HCT116 (cell line): ENCODE data around the gene ATP8B4. TPM values are rescaled to one million over a fixed set of nuclear protein-coding genes. Genes with fewer than 3 reads are reported as not detected.

Source experiments
- ATAC-seq: fragments of 200-7000 bp; cut with Tn5 transposase; 2 replicates; pipeline ENCODE4 v1.9.1; 2020; ENCODE audit warnings: mild to moderate bottlenecking, moderate library complexity
- BruUV-seq: library from RNA; stranded (reverse); fragments of 400-500 nt; replicated peaks from 2 replicates; lab custom pipeline; 2021; lab: Mats Ljungman, UMichigan
- CTCF ChIA-PET: fragments of 300-600 bp; sonication (Branson Sonifier 250); formaldehyde crosslinking; loops from one replicate; lab custom pipeline; 2021; ENCODE audit warnings: antibody characterized with exemption; lab: Charles Lee
- POLR2A ChIA-PET: fragments of 300-600, 350-600 bp; sonication (Branson Sonifier 250); formaldehyde crosslinking; loops from one replicate; lab custom pipeline; 2021; ENCODE audit warnings: antibody characterized with exemption; lab: Charles Lee
- RAD21 ChIA-PET, 2 experiments: fragments of 300-600 bp; sonication (Branson Sonifier 250); formaldehyde crosslinking; loops; one replicate each; lab custom pipeline; 2023; ENCODE audit warnings: low total read pairs in 2 of 2; ENCODE audit not compliant: uncharacterized antibody in 2 of 2, unreplicated experiment in 2 of 2, low non-redundant PET in 1 of 2; lab: Charles Lee
- DNase-seq: peaks from one replicate; pipeline ENCODE4 v3.0.0-alpha.2; 2010; ENCODE audit warnings: low read depth, low spot score
- H2AFZ ChIP-seq: fragments of 200-600 bp; shearing (Covaris generic), sonication (generic); 2 replicates; pipeline ENCODE4 v1.6.1; 2017; ENCODE audit warnings: low read depth, mixed run types, mixed read lengths, antibody characterized with exemption, low read length; ENCODE audit not compliant: poor library complexity, severe bottlenecking
- H3K27ac ChIP-seq: 2 replicates; pipeline ENCODE4 v1.5.1; 2012; ENCODE audit warnings: low read depth, low read length
- H3K27me3 ChIP-seq: fragments of 200-600 bp; sonication (generic); 2 replicates; pipeline ENCODE4 v1.6.1; 2016; ENCODE audit warnings: mixed run types, low read length, mixed read lengths; ENCODE audit not compliant: insufficient read depth
- H3K36me3 ChIP-seq, 2 experiments: fragments of 200-500 bp in 1 of 2; fragments of 200-600 bp in 1 of 2; sonication (Bioruptor generic) in 1 of 2; sonication (generic) in 1 of 2; 2 replicates each; pipeline versions ENCODE4 v1.5.1 to v1.6.1; 2014 to 2016; ENCODE audit warnings: low read length in 2 of 2, inconsistent platforms in 1 of 2, mixed read lengths in 1 of 2, mixed run types in 1 of 2; ENCODE audit not compliant: insufficient read depth in 2 of 2, control insufficient read depth in 1 of 2
- H3K4me1 ChIP-seq, 2 experiments: fragments of 200-600 bp in 1 of 2; sonication (generic) in 1 of 2; 2 replicates each; pipeline versions ENCODE4 v1.5.1 to v1.6.1; 2012 to 2017; ENCODE audit warnings: low read length in 2 of 2, inconsistent platforms in 1 of 2, mild to moderate bottlenecking in 1 of 2, mixed read lengths in 1 of 2, mixed run types in 1 of 2, moderate library complexity in 1 of 2; ENCODE audit not compliant: insufficient read depth in 2 of 2, control insufficient read depth in 1 of 2
- H3K4me2 ChIP-seq: fragments of 200-600 bp; sonication (generic); 2 replicates; pipeline ENCODE4 v1.6.1; 2017; ENCODE audit warnings: mixed run types, low read length, mixed read lengths
- H3K4me3 ChIP-seq, 2 experiments: fragments of 200-600 bp in 1 of 2; sonication (generic) in 1 of 2; replicated peaks in 1 of 2; 2 replicates each; pipeline ENCODE4 v1.5.1; 2011 to 2016; ENCODE audit warnings: low read length in 2 of 2, control low read depth in 1 of 2, low read depth in 1 of 2, mild to moderate bottlenecking in 1 of 2, mixed read lengths in 1 of 2, mixed run types in 1 of 2
- H3K79me2 ChIP-seq: fragments of 200-600 bp; sonication (generic); 2 replicates; pipeline ENCODE4 v1.6.1; 2017; ENCODE audit warnings: mild to moderate bottlenecking, mixed run types, low read length, moderate library complexity, mixed read lengths; ENCODE audit not compliant: insufficient read depth
- H3K9ac ChIP-seq: fragments of 200-600 bp; sonication (generic); 2 replicates; pipeline ENCODE4 v1.6.1; 2016; ENCODE audit warnings: low read length, mixed read lengths
- H3K9me2 ChIP-seq: fragments of 200-600 bp; sonication (generic), shearing (Covaris generic); 2 replicates; pipeline ENCODE4 v1.6.1; 2017; ENCODE audit warnings: mixed run types, mild to moderate bottlenecking, moderate library complexity; ENCODE audit not compliant: insufficient read depth
- H3K9me3 ChIP-seq, 2 experiments: fragments of 200-500 bp in 1 of 2; fragments of 200-600 bp in 1 of 2; sonication (Bioruptor generic) in 1 of 2; sonication (generic) in 1 of 2; 2 replicates each; pipeline ENCODE4 v1.6.1; 2014 to 2017; ENCODE audit warnings: low read length in 2 of 2, mixed read lengths in 2 of 2, inconsistent platforms in 1 of 2, low read depth in 1 of 2, mild to moderate bottlenecking in 1 of 2, mixed run types in 1 of 2, moderate library complexity in 1 of 2; ENCODE audit not compliant: control insufficient read depth in 1 of 2, insufficient read depth in 1 of 2
- H4K20me1 ChIP-seq: fragments of 200-600 bp; sonication (generic), shearing (Covaris generic); 2 replicates; pipeline ENCODE4 v1.6.1; 2017; ENCODE audit warnings: mixed run types, mild to moderate bottlenecking, moderate library complexity; ENCODE audit not compliant: insufficient read depth
- MAX ChIP-seq: IDR thresholded peaks from 2 replicates; pipeline ENCODE4 v1.6.1; 2012
- POLR2A ChIP-seq: IDR thresholded peaks from 2 replicates; pipeline ENCODE4 v1.7.0; 2011; ENCODE audit warnings: borderline replicate concordance; ENCODE audit not compliant: insufficient read depth, insufficient read length; ENCODE audit errors: extremely low read depth
- POLR2AphosphoS5 ChIP-seq: IDR thresholded peaks from 2 replicates; pipeline ENCODE4 v1.6.1; 2011; ENCODE audit warnings: mild to moderate bottlenecking, low read depth, low read length, moderate library complexity
- REST ChIP-seq: IDR thresholded peaks from 2 replicates; pipeline ENCODE4 v1.6.1; 2012; ENCODE audit warnings: low read depth
- SP1 ChIP-seq: IDR thresholded peaks from 2 replicates; pipeline ENCODE4 v1.6.1; 2012; ENCODE audit warnings: low read depth
- TCF7L2 ChIP-seq: IDR thresholded peaks from 2 replicates; pipeline ENCODE4 v1.7.0; 2011; ENCODE audit warnings: borderline replicate concordance, inconsistent platforms; ENCODE audit not compliant: insufficient read depth, insufficient read length; ENCODE audit errors: extremely low read depth
- YY1 ChIP-seq: IDR thresholded peaks from 2 replicates; pipeline ENCODE4 v1.6.1; 2011; ENCODE audit warnings: low read length, low read depth, moderate library complexity, mild to moderate bottlenecking; ENCODE audit not compliant: insufficient replicate concordance; ENCODE audit errors: extremely low read depth
- ZNF274 ChIP-seq: fragments of 200-500 bp; sonication (Bioruptor generic); IDR thresholded peaks from 2 replicates; pipeline ENCODE4 v1.6.1; 2014; ENCODE audit warnings: mild to moderate bottlenecking, low read depth, low read length, inconsistent platforms
- intact Hi-C: fragments of 100-400 bp; cut with micrococcal nuclease; formaldehyde crosslinking; loops from 2 replicates; pipeline ENCODE4 v1.10.0; 2022
- total RNA-seq: library from RNA; stranded (reverse); gene quantifications from one replicate; pipeline ENCODE4 v1.2.1, GENCODE V29; 2021; ENCODE audit not compliant: unreplicated experiment

Gene ATP8B4
- total RNA-seq, 1 experiment from 2014 or later = 0.25 TPM

GRCh38 chr15:49844390-49844789 lies 274.6 kb downstream of the ATP8B4 start:
- RAD21 ChIA-PET = no interaction called here

More at GRCh38 chr15:49844390-49844789, 274.6 kb downstream of the ATP8B4 start:
- H4K20me1 ChIP-seq = no peaks in the 10 kb centered on the region
- ATAC-seq (no peak), DNase-seq (no peak)
- no peak overlapping the region for H2AFZ ChIP-seq
- H3K4me1 ChIP-seq = no peaks in the 10 kb centered on the region
- no peaks in the 10 kb centered on the region for H3K27me3 ChIP-seq
- POLR2A ChIA-PET = no interaction called here
- TF ChIP-seq POLR2AphosphoS5 (no peak), POLR2A (no peak), SP1 (no peak), TCF7L2 (no peak), ZNF274 (no peak), MAX (no peak), YY1 (no peak), REST (no peak)
- CTCF ChIA-PET = no interaction called here
- no peaks in the 10 kb centered on the region for H3K36me3 ChIP-seq
- H3K9me3 ChIP-seq = no peaks in the 10 kb centered on the region
- H3K9ac ChIP-seq = no peak overlapping the region
- H3K4me2 ChIP-seq = no peak overlapping the region
- no TSS peak for BruUV-seq
- no peaks in the 10 kb centered on the region for H3K79me2 ChIP-seq
- intact Hi-C loops = no loop called here
- no peaks in the 10 kb centered on the region for H3K9me2 ChIP-seq
- H3K27ac ChIP-seq = no peak overlapping the region
- no peak overlapping the region for H3K4me3 ChIP-seq
